SK-N-SH (cell line): ENCODE measurements around the gene TP53TG5. TPM values are rescaled to one million over a fixed set of nuclear protein-coding genes. Genes with fewer than 3 reads are reported as not detected.
A peak's percentile ranks its signal among the peaks of the same experiment; 100 is the strongest.

Source experiments
- CTCF ChIA-PET: fragments of 300-600, 350-600 bp; formaldehyde crosslinking; extraction: SDS; loops from one replicate; lab custom pipeline; 2021; lab: Yijun Ruan, JAX
- POLR2A ChIA-PET: fragments of 350-600 bp; sonication (Branson Sonifier 250); formaldehyde crosslinking; extraction: SDS; loops from one replicate; lab custom pipeline; 2020; ENCODE audit warnings: antibody characterized with exemption, inconsistent platforms; lab: Yijun Ruan, JAX
- DNase-seq: peaks from one replicate; pipeline ENCODE4 v3.0.0; 2012
- H2AFZ ChIP-seq: fragments of 200-600 bp; sonication (generic); 2 replicates; pipeline ENCODE4 v1.8.1; 2016; ENCODE audit warnings: antibody characterized with exemption, mild to moderate bottlenecking, low read depth
- H3F3A ChIP-seq: fragments of 200-600 bp; sonication (generic); replicated peaks from 2 replicates; pipeline ENCODE3; 2016; ENCODE audit warnings: antibody characterized with exemption, mild to moderate bottlenecking; ENCODE audit not compliant: insufficient read depth
- H3K27ac ChIP-seq, 2 experiments: fragments of 200-500 bp in 1 of 2; fragments of 200-600 bp in 1 of 2; sonication (Bioruptor generic) in 1 of 2; sonication (generic), shearing (Covaris generic) in 1 of 2; 2 replicates each; pipeline versions ENCODE4 v1.5.1 to v1.6.1; 2014 to 2016; ENCODE audit warnings: low read depth in 2 of 2, inconsistent platforms in 1 of 2, low read length in 1 of 2, mild to moderate bottlenecking in 1 of 2, mixed read lengths in 1 of 2
- H3K27me3 ChIP-seq: fragments of 200-600 bp; sonication (generic), shearing (Covaris generic); 2 replicates; pipeline ENCODE4 v1.6.1; 2016; ENCODE audit warnings: mixed run types; ENCODE audit not compliant: insufficient read depth
- H3K36me3 ChIP-seq, 2 experiments: fragments of 200-500 bp in 1 of 2; fragments of 200-600 bp in 1 of 2; sonication (Bioruptor generic) in 1 of 2; sonication (generic) in 1 of 2; replicated peaks in 1 of 2; 2 replicates each; pipeline versions ENCODE3 to v1.5.1; 2014 to 2016; ENCODE audit warnings: low read length in 1 of 2, mild to moderate bottlenecking in 1 of 2; ENCODE audit not compliant: insufficient read depth in 2 of 2, control insufficient read depth in 1 of 2
- H3K4me1 ChIP-seq, 2 experiments: fragments of 200-500 bp in 1 of 2; fragments of 200-600 bp in 1 of 2; sonication (Bioruptor generic) in 1 of 2; sonication (generic), shearing (Covaris generic) in 1 of 2; 2 replicates each; pipeline versions ENCODE4 v1.5.1 to v1.6.1; 2014 to 2016; ENCODE audit warnings: low read depth in 1 of 2, low read length in 1 of 2, mixed run types in 1 of 2; ENCODE audit not compliant: insufficient read depth in 2 of 2, control insufficient read depth in 1 of 2
- H3K4me2 ChIP-seq: fragments of 200-600 bp; sonication (generic), shearing (Covaris generic); 2 replicates; pipeline ENCODE4 v1.6.1; 2017; ENCODE audit warnings: mixed run types
- H3K4me3 ChIP-seq, 2 experiments: fragments of 200-500 bp in 1 of 2; fragments of 200-600 bp in 1 of 2; sonication (Bioruptor generic) in 1 of 2; sonication (generic), shearing (Covaris generic) in 1 of 2; 2 replicates each; pipeline versions ENCODE4 v1.5.1 to v1.8.1; 2014 to 2016; ENCODE audit warnings: low read depth in 2 of 2, inconsistent platforms in 1 of 2, low read length in 1 of 2, mild to moderate bottlenecking in 1 of 2, mixed read lengths in 1 of 2, moderate library complexity in 1 of 2
- H3K79me2 ChIP-seq: fragments of 200-600 bp; sonication (generic); 2 replicates; pipeline ENCODE4 v1.8.1; 2017; ENCODE audit warnings: mild to moderate bottlenecking; ENCODE audit not compliant: insufficient read depth
- H3K9ac ChIP-seq: fragments of 200-600 bp; sonication (generic); 2 replicates; pipeline ENCODE4 v1.6.1; 2017; ENCODE audit warnings: mixed run types
- H3K9me2 ChIP-seq: fragments of 200-600 bp; sonication (generic); 2 replicates; pipeline ENCODE4 v1.6.1; 2017; ENCODE audit warnings: mixed run types
- H3K9me3 ChIP-seq: fragments of 200-600 bp; sonication (generic); 2 replicates; pipeline ENCODE4 v1.6.1; 2017; ENCODE audit warnings: mixed run types, mild to moderate bottlenecking, moderate library complexity
- H4K20me1 ChIP-seq: fragments of 200-600 bp; sonication (generic); 2 replicates; pipeline ENCODE4 v1.6.1; 2017; ENCODE audit warnings: mild to moderate bottlenecking, mixed run types; ENCODE audit not compliant: insufficient read depth
- ELF1 ChIP-seq: IDR thresholded peaks from 2 replicates; pipeline ENCODE4 v1.4.0; 2012
- FOXJ3 ChIP-seq: sonication (generic); formaldehyde crosslinking; IDR thresholded peaks from 2 replicates; pipeline ENCODE4 v1.5.1; 2020; ENCODE audit warnings: mild to moderate bottlenecking, missing genetic modification reagents
- FOXM1 ChIP-seq: IDR thresholded peaks from 2 replicates; pipeline ENCODE4 v1.4.0; 2012; ENCODE audit warnings: low read depth, mild to moderate bottlenecking
- GABPA ChIP-seq: IDR thresholded peaks from 2 replicates; pipeline ENCODE4 v1.4.0; 2012; ENCODE audit warnings: low read depth, mild to moderate bottlenecking
- JUND ChIP-seq: IDR thresholded peaks from 2 replicates; pipeline ENCODE4 v1.4.0; 2012
- MEF2A ChIP-seq: IDR thresholded peaks from 2 replicates; pipeline ENCODE4 v1.4.0; 2012; ENCODE audit warnings: low read depth, borderline replicate concordance
- NFIC ChIP-seq: IDR thresholded peaks from 2 replicates; pipeline ENCODE4 v1.4.0; 2012; ENCODE audit warnings: borderline replicate concordance
- POLR2AphosphoS5 ChIP-seq: IDR thresholded peaks from 2 replicates; pipeline ENCODE4 v1.6.1; 2012; ENCODE audit warnings: low read depth, low read length
- RAD21 ChIP-seq: IDR thresholded peaks from 2 replicates; pipeline ENCODE4 v1.6.1; 2012; ENCODE audit warnings: mild to moderate bottlenecking, low read length
- RFX5 ChIP-seq: IDR thresholded peaks from 2 replicates; pipeline ENCODE4 v1.6.1; 2012; ENCODE audit warnings: mild to moderate bottlenecking, improper control_type of control experiment, low read length
- SMC3 ChIP-seq: IDR thresholded peaks from 2 replicates; pipeline ENCODE4 v1.6.1; 2012; ENCODE audit warnings: low read depth, low read length, improper control_type of control experiment
- WGBS: methylation state at CpG from one replicate; pipeline ENCODE4 v1.1.6; 2017; ENCODE audit warnings: low lambda C conversion rate; 5-methylcytosine and 5-hydroxymethylcytosine counted together
- polyA plus RNA-seq, 3 experiments: library from polyadenylated mRNA; depleted of rRNA; stranded (reverse); fragments of >200 nt; gene quantifications; 2 replicates each; pipeline ENCODE4 v1.2.3, GENCODE V29; 2012
- TF ChIP-seq, protein P1 (sequence below): fragments of 200-600 bp; sonication (generic); IDR thresholded peaks from 2 replicates; pipeline ENCODE4 v1.6.1; 2017; ENCODE audit warnings: antibody characterized with exemption, mild to moderate bottlenecking, moderate library complexity
- TF ChIP-seq, protein P2 (sequence below): IDR thresholded peaks from 2 replicates; pipeline ENCODE4 v1.6.1; 2012; ENCODE audit warnings: mild to moderate bottlenecking, low read depth, low read length, moderate library complexity

The TP53TG5 gene
- polyA plus RNA-seq, 1 of the 3 experiments (the other 2 are of a cell fraction): not detected

DNA sequence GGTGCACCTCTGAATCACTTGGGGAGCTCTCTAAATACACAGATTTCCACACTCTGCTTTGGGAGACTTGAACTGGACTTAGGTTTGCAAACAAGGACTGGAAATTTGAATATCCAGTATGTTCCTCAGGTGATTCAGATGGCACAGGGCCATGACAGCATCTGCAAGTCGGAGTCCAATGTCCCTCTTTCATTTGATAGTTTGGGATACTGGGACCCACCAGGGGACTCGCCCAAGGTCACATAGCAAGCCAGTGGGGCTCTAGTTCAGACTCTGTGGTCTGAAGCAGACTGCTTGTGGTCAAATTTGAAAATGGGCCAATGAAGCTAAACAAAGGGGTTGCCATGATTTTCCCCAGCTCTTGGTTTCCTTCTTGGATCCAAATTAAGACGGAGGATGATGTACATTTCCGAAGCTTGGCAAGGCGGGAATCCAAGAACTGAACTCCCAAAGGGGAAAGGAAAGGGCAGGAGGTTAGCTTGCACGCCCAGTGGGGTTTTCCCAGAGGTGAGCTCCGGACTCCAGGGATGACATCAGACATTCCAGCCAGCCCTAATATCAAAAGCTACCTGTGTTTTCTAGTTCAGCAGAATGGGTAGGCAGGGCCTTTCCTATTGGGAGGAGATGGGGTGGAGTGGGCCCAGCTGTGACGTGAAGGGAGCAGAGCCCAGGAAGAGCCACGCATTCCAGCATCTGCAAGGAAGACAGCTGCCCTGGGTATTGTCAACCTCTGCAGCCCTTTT lies 18.5 kb downstream of the TP53TG5 start:
- WGBS: 87% methylated on average over 7 of the region's 9 CpGs
- no peaks in the 10 kb centered on the region for H3K27me3 ChIP-seq
- peaks cover 10% of the 10 kb centered on the region for H3F3A ChIP-seq
- no peaks in the 10 kb centered on the region for H3K9me3 ChIP-seq
- TF ChIP-seq SMC3: no peak
- TF ChIP-seq, protein P1, sequence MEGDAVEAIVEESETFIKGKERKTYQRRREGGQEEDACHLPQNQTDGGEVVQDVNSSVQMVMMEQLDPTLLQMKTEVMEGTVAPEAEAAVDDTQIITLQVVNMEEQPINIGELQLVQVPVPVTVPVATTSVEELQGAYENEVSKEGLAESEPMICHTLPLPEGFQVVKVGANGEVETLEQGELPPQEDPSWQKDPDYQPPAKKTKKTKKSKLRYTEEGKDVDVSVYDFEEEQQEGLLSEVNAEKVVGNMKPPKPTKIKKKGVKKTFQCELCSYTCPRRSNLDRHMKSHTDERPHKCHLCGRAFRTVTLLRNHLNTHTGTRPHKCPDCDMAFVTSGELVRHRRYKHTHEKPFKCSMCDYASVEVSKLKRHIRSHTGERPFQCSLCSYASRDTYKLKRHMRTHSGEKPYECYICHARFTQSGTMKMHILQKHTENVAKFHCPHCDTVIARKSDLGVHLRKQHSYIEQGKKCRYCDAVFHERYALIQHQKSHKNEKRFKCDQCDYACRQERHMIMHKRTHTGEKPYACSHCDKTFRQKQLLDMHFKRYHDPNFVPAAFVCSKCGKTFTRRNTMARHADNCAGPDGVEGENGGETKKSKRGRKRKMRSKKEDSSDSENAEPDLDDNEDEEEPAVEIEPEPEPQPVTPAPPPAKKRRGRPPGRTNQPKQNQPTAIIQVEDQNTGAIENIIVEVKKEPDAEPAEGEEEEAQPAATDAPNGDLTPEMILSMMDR: no peak
- TF ChIP-seq GABPA: no peak
- no peak for TF ChIP-seq JUND
- no peak for TF ChIP-seq FOXJ3 (CRISPR knock-in tag)
- TF ChIP-seq RFX5: no peak
- TF ChIP-seq, protein P2, sequence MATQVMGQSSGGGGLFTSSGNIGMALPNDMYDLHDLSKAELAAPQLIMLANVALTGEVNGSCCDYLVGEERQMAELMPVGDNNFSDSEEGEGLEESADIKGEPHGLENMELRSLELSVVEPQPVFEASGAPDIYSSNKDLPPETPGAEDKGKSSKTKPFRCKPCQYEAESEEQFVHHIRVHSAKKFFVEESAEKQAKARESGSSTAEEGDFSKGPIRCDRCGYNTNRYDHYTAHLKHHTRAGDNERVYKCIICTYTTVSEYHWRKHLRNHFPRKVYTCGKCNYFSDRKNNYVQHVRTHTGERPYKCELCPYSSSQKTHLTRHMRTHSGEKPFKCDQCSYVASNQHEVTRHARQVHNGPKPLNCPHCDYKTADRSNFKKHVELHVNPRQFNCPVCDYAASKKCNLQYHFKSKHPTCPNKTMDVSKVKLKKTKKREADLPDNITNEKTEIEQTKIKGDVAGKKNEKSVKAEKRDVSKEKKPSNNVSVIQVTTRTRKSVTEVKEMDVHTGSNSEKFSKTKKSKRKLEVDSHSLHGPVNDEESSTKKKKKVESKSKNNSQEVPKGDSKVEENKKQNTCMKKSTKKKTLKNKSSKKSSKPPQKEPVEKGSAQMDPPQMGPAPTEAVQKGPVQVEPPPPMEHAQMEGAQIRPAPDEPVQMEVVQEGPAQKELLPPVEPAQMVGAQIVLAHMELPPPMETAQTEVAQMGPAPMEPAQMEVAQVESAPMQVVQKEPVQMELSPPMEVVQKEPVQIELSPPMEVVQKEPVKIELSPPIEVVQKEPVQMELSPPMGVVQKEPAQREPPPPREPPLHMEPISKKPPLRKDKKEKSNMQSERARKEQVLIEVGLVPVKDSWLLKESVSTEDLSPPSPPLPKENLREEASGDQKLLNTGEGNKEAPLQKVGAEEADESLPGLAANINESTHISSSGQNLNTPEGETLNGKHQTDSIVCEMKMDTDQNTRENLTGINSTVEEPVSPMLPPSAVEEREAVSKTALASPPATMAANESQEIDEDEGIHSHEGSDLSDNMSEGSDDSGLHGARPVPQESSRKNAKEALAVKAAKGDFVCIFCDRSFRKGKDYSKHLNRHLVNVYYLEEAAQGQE: no peak
- no peak for TF ChIP-seq POLR2AphosphoS5
- no peak for TF ChIP-seq ELF1
- no peak for TF ChIP-seq MEF2A
- no peak for TF ChIP-seq RAD21
- TF ChIP-seq FOXM1: no peak
- no peak for TF ChIP-seq NFIC
- CTCF ChIA-PET: interaction anchor here (1.0 to 6.4 kb wide), 7 partner anchors 11 to 412 kb away, joined by 3 to 80 read pairs (median 6); partner anchors contain the start of gene SDC4
- DNase-seq: no peak
- H3K4me3 ChIP-seq: no peak overlapping the region
- no peak overlapping the region for H2AFZ ChIP-seq
- no peaks in the 10 kb centered on the region for H3K36me3 ChIP-seq
- H4K20me1 ChIP-seq: no peaks in the 10 kb centered on the region
- peak overlapping the region in 1 of 2 experiments; percentile 43; a peak in 2 of 4 replicates for H3K27ac ChIP-seq
- H3K4me1 ChIP-seq: peaks cover 0 to 7% of the 10 kb centered on the region in 2 experiments; a peak in 2 of 4 replicates
- H3K4me2 ChIP-seq: peak overlapping the region; percentile 25; the same call in 1 of the 2 replicates
- POLR2A ChIA-PET: interaction anchor here (0.8 to 1.2 kb wide), 2 partner anchors 11 to 13 kb away, joined by 3 to 4 read pairs; no protein-coding TSS in a partner anchor
- peaks cover 12% of the 10 kb centered on the region for H3K79me2 ChIP-seq
- H3K9me2 ChIP-seq: no peaks in the 10 kb centered on the region
- no peak overlapping the region for H3K9ac ChIP-seq
